Duodenal mucosa (tissue), 2 donors: Measurements from ENCODE around the gene SERGEF.

Experiments used
- H3K27ac ChIP-seq: one replicate; pipeline ENCODE4 v1.7.0; 2013; ENCODE audit warnings: low read depth, low read length
- H3K27me3 ChIP-seq, 2 donors: one replicate each; pipeline ENCODE4 v1.7.0; 2013; ENCODE audit warnings: low read length in 2 of 2, control low read depth in 1 of 2; ENCODE audit not compliant: insufficient read depth in 2 of 2, control insufficient read depth in 1 of 2
- H3K36me3 ChIP-seq, 2 donors: one replicate each; pipeline ENCODE4 v1.7.0; 2013; ENCODE audit warnings: low read length in 2 of 2, control low read depth in 1 of 2; ENCODE audit not compliant: insufficient read depth in 2 of 2, control insufficient read depth in 1 of 2
- H3K4me1 ChIP-seq, 2 donors: one replicate each; pipeline ENCODE4 v1.7.0; 2013; ENCODE audit warnings: low read length in 2 of 2, control low read depth in 1 of 2; ENCODE audit not compliant: insufficient read depth in 2 of 2, control insufficient read depth in 1 of 2
- H3K4me3 ChIP-seq, 2 donors: one replicate each; pipeline ENCODE4 v1.7.0; 2013; ENCODE audit warnings: low read length in 2 of 2, low read depth in 1 of 2
- H3K9ac ChIP-seq, 2 donors: one replicate each; pipeline ENCODE4 v1.7.0; 2013; ENCODE audit warnings: low read length in 2 of 2, low read depth in 1 of 2
- H3K9me3 ChIP-seq, 2 donors: one replicate each; pipeline ENCODE4 v1.7.0; 2013; ENCODE audit warnings: low read length in 2 of 2, control low read depth in 1 of 2; ENCODE audit not compliant: control insufficient read depth in 1 of 2

The SERGEF gene

DNA sequence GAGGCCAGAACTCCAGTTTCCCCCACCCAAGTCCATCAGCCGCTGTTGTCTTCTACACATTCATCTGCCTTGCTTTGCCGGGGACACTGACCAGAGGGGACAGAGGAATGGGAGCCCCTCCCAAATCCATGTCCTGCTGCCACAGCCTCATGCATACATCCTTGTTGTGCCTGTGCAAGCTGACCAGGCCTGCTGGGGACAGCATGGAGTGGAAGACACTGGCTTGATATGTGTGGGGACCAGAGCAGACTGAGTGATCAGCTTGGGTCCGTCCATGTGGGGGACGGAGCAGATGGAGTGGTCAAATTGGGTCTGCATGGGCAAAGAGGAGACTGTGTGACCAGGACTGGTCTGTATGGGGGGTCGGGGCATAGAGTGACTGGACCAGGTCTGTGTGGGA is 234.5 kb downstream of the SERGEF start:
- Histone ChIP-seq H3K4me1 (no peaks in the 10 kb centered on the region), H3K9ac (no peak overlapping the region), H3K27me3 (no peaks in the 10 kb centered on the region), H3K9me3 (no peaks in the 10 kb centered on the region), H3K4me3 (no peak overlapping the region), H3K36me3 (no peaks in the 10 kb centered on the region), H3K27ac (no peak overlapping the region)

DNA sequence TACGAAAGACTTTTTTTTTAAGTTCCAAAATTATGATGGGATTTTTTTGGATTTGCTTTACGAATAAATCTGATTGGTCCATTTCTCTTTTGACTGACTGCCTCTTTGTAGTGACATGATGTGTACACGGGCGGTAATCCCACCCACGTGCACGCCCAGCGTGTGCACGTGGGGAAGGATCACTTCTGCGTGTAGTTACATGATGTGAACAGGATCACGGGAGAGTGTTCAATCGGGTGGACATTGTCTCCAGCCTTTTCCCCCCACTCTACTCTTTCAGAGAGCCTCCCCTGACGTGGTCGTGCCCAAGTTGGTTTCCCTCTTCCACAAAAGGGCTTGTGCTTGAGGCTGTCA is 235.1 kb downstream of the SERGEF start:
- H3K27ac ChIP-seq, result no peak overlapping the region
- no peaks in the 10 kb centered on the region for H3K27me3 ChIP-seq
- H3K4me1 ChIP-seq, result no peaks in the 10 kb centered on the region
- no peaks in the 10 kb centered on the region for H3K36me3 ChIP-seq
- no peak overlapping the region for H3K4me3 ChIP-seq
- no peaks in the 10 kb centered on the region for H3K9me3 ChIP-seq
- H3K9ac ChIP-seq, result no peak overlapping the region

- Histone ChIP-seq H3K36me3 (no peaks in the 10 kb centered on the region), H3K9ac (no peak overlapping the region), H3K4me1 (no peaks in the 10 kb centered on the region), H3K27me3 (no peaks in the 10 kb centered on the region), H3K4me3 (no peak overlapping the region), H3K9me3 (no peaks in the 10 kb centered on the region), H3K27ac (no peak overlapping the region)
Measured at GRCh38 chr11:17777086-17777737, 235.6 kb downstream of the SERGEF start.

DNA sequence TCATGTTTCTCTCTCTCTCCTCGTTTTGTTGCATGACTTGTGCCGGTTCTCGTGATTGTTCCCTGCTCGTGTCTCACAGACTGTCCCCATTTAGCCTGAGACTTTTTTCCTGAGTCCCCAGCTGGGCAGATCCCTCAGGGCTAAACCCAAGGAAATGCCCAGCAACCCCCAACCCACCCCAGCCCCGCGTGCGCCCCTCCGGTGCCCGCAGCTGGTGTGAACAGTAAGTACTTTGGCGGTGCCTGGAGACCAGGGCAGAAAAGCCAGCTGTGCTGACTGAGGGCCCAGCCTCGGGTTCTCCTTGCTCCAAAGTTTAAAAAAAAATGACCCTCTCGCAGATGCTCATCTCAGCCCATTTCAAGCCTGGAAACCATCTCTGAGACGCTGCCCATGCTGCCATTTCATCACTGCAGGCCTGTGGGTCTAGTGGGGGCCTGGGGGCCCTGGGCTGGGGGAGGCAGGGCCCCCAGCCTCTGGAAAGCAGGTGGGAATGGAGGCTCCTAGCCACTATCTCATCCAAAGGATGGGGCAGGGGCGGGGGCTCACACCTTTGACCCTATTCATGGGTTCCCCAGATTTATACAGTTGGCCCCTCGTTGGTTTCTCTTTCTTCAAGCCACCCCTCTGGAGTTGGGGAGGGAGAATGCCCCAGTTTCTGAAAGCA is 236.5 kb downstream of the SERGEF start:
- Histone ChIP-seq H3K27me3 (no peaks in the 10 kb centered on the region), H3K36me3 (no peaks in the 10 kb centered on the region), H3K4me3 (no peak overlapping the region), H3K9me3 (no peaks in the 10 kb centered on the region), H3K9ac (no peak overlapping the region), H3K4me1 (no peaks in the 10 kb centered on the region), H3K27ac (no peak overlapping the region)

- H3K36me3 ChIP-seq, result no peaks in the 10 kb centered on the region
- no peak overlapping the region for H3K4me3 ChIP-seq
- no peaks in the 10 kb centered on the region for H3K27me3 ChIP-seq
- peaks cover 4 to 6% of the 10 kb centered on the region in 2 donors for H3K4me1 ChIP-seq
- H3K9me3 ChIP-seq, result no peaks in the 10 kb centered on the region
- H3K27ac ChIP-seq, result no peak overlapping the region
- H3K9ac ChIP-seq, result no peak overlapping the region
Measured at GRCh38 chr11:17775507-17776211, 237.2 kb downstream of the SERGEF start.

DNA sequence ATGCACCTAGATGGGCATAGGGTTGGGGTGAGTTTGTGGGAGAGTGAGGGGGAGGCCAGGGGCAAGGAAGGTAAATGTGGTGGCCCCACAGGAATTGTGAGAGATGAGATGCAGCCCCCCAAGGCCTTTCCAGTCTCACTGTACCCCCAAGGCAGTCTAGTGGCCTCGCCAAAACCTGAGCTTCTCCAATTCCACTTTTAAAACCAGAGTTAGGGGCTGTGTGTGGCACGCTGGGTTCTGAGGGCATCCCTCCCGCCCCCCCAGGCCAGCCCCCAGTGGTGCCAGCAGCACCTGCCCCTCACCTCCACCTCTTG is 237.9 kb downstream of the SERGEF start:
- H3K4me3 ChIP-seq, result no peak overlapping the region
- H3K27me3 ChIP-seq, result no peaks in the 10 kb centered on the region
- H3K27ac ChIP-seq, result no peak overlapping the region
- peaks cover 10 to 13% of the 10 kb centered on the region in 2 donors for H3K4me1 ChIP-seq
- H3K36me3 ChIP-seq, result no peaks in the 10 kb centered on the region
- H3K9ac ChIP-seq, result no peak overlapping the region
- no peaks in the 10 kb centered on the region for H3K9me3 ChIP-seq

- Histone ChIP-seq H3K27ac (no peak overlapping the region), H3K27me3 (no peaks in the 10 kb centered on the region), H3K4me3 (no peak overlapping the region), H3K9me3 (no peaks in the 10 kb centered on the region), H3K4me1 (peaks cover 14 to 16% of the 10 kb centered on the region in 2 donors), H3K9ac (no peak overlapping the region), H3K36me3 (no peaks in the 10 kb centered on the region)
Measured at GRCh38 chr11:17774232-17775034, 238.4 kb downstream of the SERGEF start.

DNA sequence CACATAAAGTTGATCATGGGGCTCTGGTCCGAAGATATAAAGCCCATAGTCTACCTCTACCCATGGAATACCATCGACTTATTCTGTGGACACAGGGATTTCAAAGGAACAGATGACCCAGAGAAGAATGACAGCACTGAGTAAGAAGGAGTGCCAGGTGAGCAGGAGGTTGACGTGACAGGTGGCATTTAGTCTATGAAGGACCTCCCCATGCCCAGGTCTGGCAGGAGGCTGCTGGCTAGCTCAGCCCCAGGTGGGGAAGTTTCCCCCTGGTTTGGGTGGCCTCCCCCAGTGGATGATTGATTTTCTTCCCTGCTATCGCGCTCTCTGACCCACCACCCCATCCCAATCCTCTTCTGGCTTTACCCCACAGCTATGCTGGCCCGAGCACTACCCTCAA is 239.2 kb downstream of the SERGEF start:
- H3K27ac ChIP-seq, result no peak overlapping the region
- peaks cover 14 to 16% of the 10 kb centered on the region in 2 donors for H3K4me1 ChIP-seq
- no peaks in the 10 kb centered on the region for H3K27me3 ChIP-seq
- H3K9ac ChIP-seq, result no peak overlapping the region
- no peaks in the 10 kb centered on the region for H3K36me3 ChIP-seq
- no peaks in the 10 kb centered on the region for H3K9me3 ChIP-seq
- H3K4me3 ChIP-seq, result no peak overlapping the region

DNA sequence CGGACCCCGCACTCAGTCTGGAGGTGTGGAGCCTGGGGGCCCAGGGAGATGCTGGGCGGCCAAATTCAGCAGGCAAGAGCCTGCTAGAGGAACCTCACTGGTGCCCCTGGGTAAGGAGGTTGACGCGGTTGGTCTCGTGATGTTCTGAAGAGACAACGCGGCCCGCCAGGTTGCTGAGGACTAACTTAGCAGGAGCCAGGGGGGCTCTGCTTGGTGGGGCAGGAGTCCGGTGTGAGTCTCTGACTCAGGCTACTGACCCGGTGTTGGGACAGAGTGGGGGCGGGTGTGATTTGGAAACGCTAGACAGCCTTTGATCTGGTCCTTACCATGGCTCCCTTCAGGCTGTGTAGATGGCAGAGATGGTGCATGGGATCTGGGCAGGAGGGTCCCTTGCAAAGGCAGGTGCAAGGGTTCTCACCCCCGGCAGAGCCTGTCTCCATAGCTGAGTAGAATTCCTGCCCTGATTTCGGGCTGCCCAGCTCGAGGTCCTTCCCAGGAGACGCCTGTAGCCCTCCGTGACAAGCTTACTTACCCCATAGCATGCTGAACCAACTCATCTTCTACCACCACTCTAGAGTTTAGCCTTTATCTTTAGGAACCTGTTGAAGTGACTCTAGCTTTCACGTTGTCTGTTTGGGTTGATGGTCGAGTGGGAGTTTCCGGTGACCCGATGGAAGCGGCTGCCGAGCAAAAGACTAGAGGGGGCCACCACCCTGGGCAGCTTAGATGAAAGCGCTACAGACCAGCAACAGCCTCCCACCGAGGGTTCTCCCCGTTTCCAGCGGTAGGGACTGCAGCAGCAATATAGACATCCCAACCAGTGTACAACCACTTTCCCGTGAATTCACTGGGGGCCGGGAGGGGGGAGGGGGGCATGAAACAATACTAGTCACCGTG is 239.9 kb downstream of the SERGEF start:
- Histone ChIP-seq H3K27ac (no peak overlapping the region), H3K27me3 (no peaks in the 10 kb centered on the region), H3K4me1 (peaks cover 14 to 16% of the 10 kb centered on the region in 2 donors), H3K36me3 (no peaks in the 10 kb centered on the region), H3K9me3 (no peaks in the 10 kb centered on the region), H3K4me3 (no peak overlapping the region), H3K9ac (no peak overlapping the region)
